ENCODE results near the gene GRIA3.

DNA sequence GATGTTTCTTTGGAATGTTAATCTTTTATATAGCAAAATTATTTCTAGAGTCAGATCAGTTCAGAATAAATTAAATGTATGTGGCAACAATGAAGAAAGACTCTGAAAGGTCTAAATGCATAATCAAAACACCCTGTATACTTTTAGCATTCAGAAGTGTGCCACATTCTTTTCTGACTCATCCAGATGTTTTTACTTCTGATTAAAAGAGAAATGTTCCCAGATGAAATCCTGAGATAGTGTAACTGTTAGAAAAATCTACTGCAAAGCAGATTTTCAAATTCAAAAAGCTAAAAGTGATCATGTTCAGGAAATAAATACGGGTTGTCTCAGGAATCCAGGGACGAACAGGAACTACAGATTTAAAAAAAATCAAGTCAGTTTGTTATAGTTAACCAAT is 241.4 kb downstream of the GRIA3 start:
- TF ChIP-seq, protein P1, sequence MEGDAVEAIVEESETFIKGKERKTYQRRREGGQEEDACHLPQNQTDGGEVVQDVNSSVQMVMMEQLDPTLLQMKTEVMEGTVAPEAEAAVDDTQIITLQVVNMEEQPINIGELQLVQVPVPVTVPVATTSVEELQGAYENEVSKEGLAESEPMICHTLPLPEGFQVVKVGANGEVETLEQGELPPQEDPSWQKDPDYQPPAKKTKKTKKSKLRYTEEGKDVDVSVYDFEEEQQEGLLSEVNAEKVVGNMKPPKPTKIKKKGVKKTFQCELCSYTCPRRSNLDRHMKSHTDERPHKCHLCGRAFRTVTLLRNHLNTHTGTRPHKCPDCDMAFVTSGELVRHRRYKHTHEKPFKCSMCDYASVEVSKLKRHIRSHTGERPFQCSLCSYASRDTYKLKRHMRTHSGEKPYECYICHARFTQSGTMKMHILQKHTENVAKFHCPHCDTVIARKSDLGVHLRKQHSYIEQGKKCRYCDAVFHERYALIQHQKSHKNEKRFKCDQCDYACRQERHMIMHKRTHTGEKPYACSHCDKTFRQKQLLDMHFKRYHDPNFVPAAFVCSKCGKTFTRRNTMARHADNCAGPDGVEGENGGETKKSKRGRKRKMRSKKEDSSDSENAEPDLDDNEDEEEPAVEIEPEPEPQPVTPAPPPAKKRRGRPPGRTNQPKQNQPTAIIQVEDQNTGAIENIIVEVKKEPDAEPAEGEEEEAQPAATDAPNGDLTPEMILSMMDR (IDR thresholded peaks at IDR 0.05; ENCODE audit: borderline replicate concordance, extremely low read depth, low read length, poor library complexity, severe bottlenecking), result no peak
- no peak for TF ChIP-seq EZH2 (IDR thresholded peaks at IDR 0.05; ENCODE audit: borderline replicate concordance, low read depth, low read length, severe bottlenecking)

Data from DND-41 (cell line).